Mesodermal cell (in vitro differentiated cells): ENCODE results near the gene AARSD1.
"Not testable (repeated sequence)": the region's sequence is repeated elsewhere in the genome, so short reads cannot be mapped to it uniquely, and the experiment has no call there.

ENCODE experiments used
- H3K27ac ChIP-seq: 2 replicates; pipeline ENCODE4 v1.7.0; 2013; ENCODE audit warnings: mild to moderate bottlenecking, low read depth, low read length, moderate library complexity; ENCODE audit not compliant: severe bottlenecking
- H3K36me3 ChIP-seq: 2 replicates; pipeline ENCODE4 v1.7.1; 2013; ENCODE audit warnings: mild to moderate bottlenecking, low read length, moderate library complexity; ENCODE audit not compliant: control insufficient read depth, insufficient read depth
- H3K4me1 ChIP-seq: one replicate; pipeline ENCODE4 v1.7.1; 2013; ENCODE audit warnings: mild to moderate bottlenecking, low read length; ENCODE audit not compliant: insufficient read depth, control insufficient read depth, poor library complexity, severe bottlenecking
- H3K4me3 ChIP-seq: 2 replicates; pipeline ENCODE4 v1.7.0; 2013; ENCODE audit warnings: low read length, control low read depth, mild to moderate bottlenecking; ENCODE audit not compliant: insufficient read depth, poor library complexity, severe bottlenecking; ENCODE audit errors: extremely low read depth
- H3K9me3 ChIP-seq: 2 replicates; pipeline ENCODE4 v1.7.1; 2013; ENCODE audit warnings: mild to moderate bottlenecking, low read length, moderate library complexity; ENCODE audit not compliant: control insufficient read depth
- WGBS, 2 experiments: methylation state at CpG; one replicate each; pipeline ENCODE4 v1.1.5; 2013; ENCODE audit warnings: missing lambda C conversion rate in 2 of 2; ENCODE audit not compliant: insufficient coverage in 2 of 2; 5-methylcytosine and 5-hydroxymethylcytosine counted together

AARSD1 gene

DNA sequence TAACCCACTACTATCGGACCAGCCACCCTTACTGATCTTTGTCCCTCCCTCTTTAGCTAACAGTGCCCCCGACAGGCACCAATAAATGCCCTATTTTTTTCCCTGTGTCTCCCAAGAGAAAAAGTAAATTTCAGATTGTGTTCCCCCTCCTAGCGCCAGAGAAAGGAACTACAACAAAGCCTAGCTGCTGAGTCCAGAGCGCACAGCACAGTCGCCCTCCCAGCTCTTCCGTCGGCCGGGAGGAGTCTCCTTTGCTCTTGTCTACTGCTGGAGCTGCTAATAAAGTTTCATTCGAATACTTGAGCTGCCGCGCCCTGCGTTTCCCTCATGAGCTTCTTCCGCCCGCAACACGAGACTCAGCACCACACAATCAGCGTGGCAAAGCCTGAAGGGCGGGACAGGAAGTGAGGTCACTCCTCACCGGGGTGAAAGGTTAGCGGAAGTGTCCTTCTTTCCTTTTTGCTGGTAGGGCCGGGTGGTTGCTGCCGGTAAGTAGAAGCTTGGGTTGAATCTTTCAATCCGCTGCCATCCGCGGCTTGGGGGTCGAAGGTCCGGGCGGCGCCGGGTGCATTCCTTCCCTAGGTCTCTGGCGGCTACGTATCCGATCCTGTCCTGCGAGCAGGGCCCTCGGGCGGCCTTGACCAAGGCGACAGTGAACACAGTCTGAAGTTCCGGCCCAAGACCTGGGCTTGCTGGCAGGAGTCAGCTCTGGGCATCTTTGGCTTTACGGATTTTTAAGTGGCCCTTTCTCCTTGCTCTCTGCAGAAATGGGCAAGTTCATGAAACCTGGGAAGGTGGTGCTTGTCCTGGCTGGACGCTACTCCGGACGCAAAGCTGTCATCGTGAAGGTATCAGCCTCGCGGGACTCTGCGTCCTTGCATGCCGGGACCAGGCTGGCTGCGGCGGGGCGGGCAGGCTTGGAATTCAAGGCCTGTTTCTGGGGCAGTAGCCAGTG lies 34.0 kb upstream of the AARSD1 start, which contains the start of gene RPL27:
Gene RPL27, plus strand, starts transcription at position 436 of the 955 bp plus-strand sequence. Its CDS starts 332 bp downstream, at position 768.
- 0 to 1% methylated on average over 42 to 46 of the region's 49 CpGs for WGBS, 2 experiments
- Histone ChIP-seq H3K9me3 (no peaks in the 10 kb centered on the region), H3K4me1 (peaks cover 25% of the 10 kb centered on the region), H3K4me3 (peak within 1 kb of the TSS; percentile 92), H3K27ac (peak within 1 kb of the TSS; percentile 99), H3K36me3 (peaks cover 57% of the 10 kb centered on the region)

GRCh38 chr17:42997390-42997983 lies 33.2 kb upstream of the AARSD1 start:
- WGBS, 2 experiments = 50% methylated on average over 1 to 3 of the region's 5 CpGs
- no peaks in the 10 kb centered on the region for H3K9me3 ChIP-seq
- peaks cover 57% of the 10 kb centered on the region for H3K36me3 ChIP-seq
- H3K4me3 ChIP-seq = peak overlapping the region; percentile 32
- H3K4me1 ChIP-seq = peaks cover 23% of the 10 kb centered on the region
- peak overlapping the region; percentile 99 for H3K27ac ChIP-seq

DNA sequence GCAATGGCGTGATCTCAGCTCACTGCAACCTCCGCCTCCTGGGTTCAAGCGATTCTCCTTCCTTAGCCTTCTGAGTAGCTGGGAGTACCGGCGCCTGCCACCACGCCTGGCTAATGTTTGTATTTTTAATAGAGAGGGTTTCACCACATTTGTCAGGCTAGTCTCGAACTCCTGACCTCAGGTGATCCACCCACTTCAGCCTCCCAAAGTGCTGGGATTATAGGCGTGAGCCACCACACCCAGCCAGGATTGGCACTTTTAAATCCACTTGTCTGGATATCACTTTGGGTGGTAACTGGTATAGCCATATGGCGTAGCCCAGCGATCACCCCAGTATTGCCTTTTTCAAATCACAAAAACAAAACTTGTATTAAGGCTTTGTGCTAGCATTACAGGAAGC lies 29.7 kb upstream of the AARSD1 start:
- 83 to 90% methylated on average over 2 to 7 of the region's 10 CpGs for WGBS, 2 experiments
- not testable (repeated sequence) for H3K9me3 ChIP-seq, H3K27ac ChIP-seq, H3K4me3 ChIP-seq, H3K4me1 ChIP-seq
- H3K36me3 ChIP-seq = peaks cover 59% of the 10 kb centered on the region

GRCh38 chr17:42992872-42993271 lies 28.6 kb upstream of the AARSD1 start:
- H3K4me3 ChIP-seq = no peak overlapping the region
- no peaks in the 10 kb centered on the region for H3K4me1 ChIP-seq
- peaks cover 70% of the 10 kb centered on the region for H3K36me3 ChIP-seq
- H3K27ac ChIP-seq = no peak overlapping the region
- H3K9me3 ChIP-seq = no peaks in the 10 kb centered on the region
- WGBS, 2 experiments = 93% methylated on average over 4 to 5 of the region's 5 CpGs

- no peak overlapping the region for H3K4me3 ChIP-seq
- H3K4me1 ChIP-seq = no peaks in the 10 kb centered on the region
- no peak overlapping the region for H3K27ac ChIP-seq
- peaks cover 83% of the 10 kb centered on the region for H3K36me3 ChIP-seq
- WGBS, 2 experiments = 94 to 99% methylated on average over 6 of the region's 6 CpGs
- H3K9me3 ChIP-seq = no peaks in the 10 kb centered on the region
These were observed 27.2 kb upstream of the AARSD1 start for GRCh38 chr17:42991471-42991870.

GRCh38 chr17:42989726-42990652 lies 25.7 kb upstream of the AARSD1 start:
- H3K36me3 ChIP-seq = peaks cover 93% of the 10 kb centered on the region
- H3K27ac ChIP-seq = no peak overlapping the region
- no peaks in the 10 kb centered on the region for H3K9me3 ChIP-seq
- H3K4me1 ChIP-seq = no peaks in the 10 kb centered on the region
- H3K4me3 ChIP-seq = no peak overlapping the region
- 95 to 98% methylated on average over 4 to 5 of the region's 6 CpGs for WGBS, 2 experiments

GRCh38 chr17:42989141-42989540 lies 24.9 kb upstream of the AARSD1 start:
- no peaks in the 10 kb centered on the region for H3K9me3 ChIP-seq
- WGBS, 2 experiments = 96% methylated on average over 4 of the region's 5 CpGs; no CpG with 5 or more reads in 1 of the 2 experiments
- no peak overlapping the region for H3K4me3 ChIP-seq
- H3K36me3 ChIP-seq = peaks cover 93% of the 10 kb centered on the region
- H3K27ac ChIP-seq = no peak overlapping the region
- H3K4me1 ChIP-seq = no peaks in the 10 kb centered on the region

DNA sequence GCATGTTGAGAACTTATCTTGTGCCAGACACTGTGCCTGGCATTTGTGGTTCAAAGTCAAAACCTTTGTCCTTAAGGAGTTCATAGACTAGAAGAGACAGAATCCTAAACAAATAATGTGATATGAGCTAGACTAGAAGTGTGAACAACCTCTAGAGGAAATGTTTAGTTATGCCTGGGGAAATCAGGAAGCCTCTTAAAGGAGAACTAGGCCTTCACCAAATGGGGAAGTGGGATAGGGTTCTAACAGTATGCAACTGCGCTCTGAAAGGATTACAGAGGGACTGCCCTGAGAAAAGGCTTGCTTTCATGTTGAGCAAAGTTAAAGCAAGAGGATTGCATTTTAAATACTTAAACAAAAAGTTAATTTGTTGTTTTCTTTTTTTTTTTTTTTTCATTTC lies 21.0 kb upstream of the AARSD1 start:
- no CpG with 5 or more reads among the region's 1 CpG for WGBS, 2 experiments
- Histone ChIP-seq H3K9me3 (no peaks in the 10 kb centered on the region), H3K4me1 (no peaks in the 10 kb centered on the region), H3K27ac (no peak overlapping the region), H3K4me3 (no peak overlapping the region), H3K36me3 (peaks cover 70% of the 10 kb centered on the region)

- Histone ChIP-seq H3K36me3 (peaks cover 41% of the 10 kb centered on the region), H3K9me3 (no peaks in the 10 kb centered on the region), H3K27ac (no peak overlapping the region), H3K4me1 (peaks cover 3% of the 10 kb centered on the region), H3K4me3 (no peak overlapping the region)
These were observed 18.0 kb upstream of the AARSD1 start for GRCh38 chr17:42982266-42982665.

- Histone ChIP-seq H3K36me3 (peaks cover 28% of the 10 kb centered on the region), H3K4me1 (peaks cover 3% of the 10 kb centered on the region), H3K9me3 (no peaks in the 10 kb centered on the region), H3K4me3 (peak overlapping the region; percentile 89), H3K27ac (peak overlapping the region; percentile 87)
- 0 to 1% methylated on average over 53 to 65 of the region's 67 CpGs for WGBS, 2 experiments
These were observed 16.6 kb upstream of the AARSD1 start for GRCh38 chr17:42980766-42981397.
